ENCODE data around the gene SLC12A6. TPM values are rescaled to one million over a fixed set of nuclear protein-coding genes. Genes with fewer than 3 reads are reported as not detected.
"Not testable (repeated sequence)": the region's sequence is repeated elsewhere in the genome, so short reads cannot be mapped to it uniquely, and the experiment has no call there.

Gene SLC12A6
- total RNA-seq, result 23.8 and 42.8 TPM in 2 replicates

- peak; percentile 92 for DNase-seq
These were observed at the start of gene SLC12A6 for GRCh38 chr15:34337557-34338306. TSS of gene SLC12A6 (minus strand) at chr15:34337781. CDS start at chr15:34336680, 1,101 bp downstream.

GRCh38 chr15:34381829-34382521 is 44.4 kb upstream of the SLC12A6 start:
- not testable (repeated sequence) for DNase-seq

DNA sequence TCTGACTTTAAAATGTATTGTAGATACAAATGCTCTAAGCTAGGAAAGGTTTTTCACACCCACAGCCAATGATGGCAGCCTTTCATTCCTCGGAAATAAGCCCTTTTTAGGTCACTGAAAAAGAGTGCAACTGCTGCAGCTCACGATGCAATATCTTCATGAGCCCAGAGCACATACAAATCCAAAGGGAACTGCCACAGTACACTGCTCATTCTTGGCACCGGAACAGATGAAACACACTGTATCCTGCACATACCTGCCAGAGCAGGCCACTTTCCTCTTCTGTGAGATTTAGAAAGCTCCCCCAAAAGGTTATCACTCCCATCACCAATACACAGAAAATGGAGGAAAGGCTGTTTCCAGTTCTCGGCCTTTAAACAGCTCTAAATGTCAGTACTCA is 42.9 kb upstream of the SLC12A6 start:
- DNase-seq, result not testable (repeated sequence)

DNA sequence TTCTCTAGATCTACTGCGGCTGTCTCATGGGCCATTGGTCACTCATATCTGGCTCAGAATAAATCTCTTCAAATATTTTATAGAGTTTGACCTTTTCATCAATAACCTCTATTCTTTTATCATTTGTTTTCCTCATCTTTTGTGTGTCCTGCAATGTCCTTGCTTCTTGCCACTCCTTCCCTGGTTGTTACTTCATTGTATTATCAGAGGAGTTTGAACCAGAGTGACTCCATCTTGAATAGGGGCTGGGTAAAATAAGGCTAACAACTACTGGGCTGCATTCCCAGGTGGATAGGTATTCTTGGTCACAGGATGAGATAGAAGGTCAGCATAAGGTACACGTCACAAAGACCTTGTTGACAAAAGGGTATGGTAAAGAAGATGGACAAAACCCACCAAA is 39.3 kb upstream of the SLC12A6 start:
- DNase-seq, result no peak

- not testable (repeated sequence) for DNase-seq
These were observed 38.0 kb upstream of the SLC12A6 start for GRCh38 chr15:34375541-34375940.

DNA sequence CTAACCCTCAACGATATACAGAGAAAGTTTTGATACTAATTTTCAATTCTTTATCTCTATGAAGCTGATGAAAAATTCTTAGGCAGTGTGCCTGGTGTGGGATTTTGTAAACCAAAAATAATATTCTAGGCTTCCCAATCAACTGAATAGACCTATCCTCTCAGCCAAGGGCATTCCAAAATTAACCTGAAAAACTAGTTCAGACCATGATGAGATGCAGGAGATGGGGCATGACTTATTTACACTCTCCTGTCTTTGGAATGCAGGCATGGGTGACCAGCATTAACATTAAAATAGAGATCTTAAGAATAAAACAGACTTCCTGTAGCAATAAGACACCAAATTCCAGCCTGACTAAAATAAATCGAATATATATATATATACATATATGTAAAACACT is 37.2 kb upstream of the SLC12A6 start:
- DNase-seq, result no peak

- no peak for DNase-seq
These were observed 36.4 kb upstream of the SLC12A6 start for GRCh38 chr15:34373951-34374350.

GRCh38 chr15:34370643-34371042 is 33.1 kb upstream of the SLC12A6 start:
- no peak for DNase-seq

- no peak for DNase-seq
These were observed 32.5 kb upstream of the SLC12A6 start for GRCh38 chr15:34370129-34370528.

DNA sequence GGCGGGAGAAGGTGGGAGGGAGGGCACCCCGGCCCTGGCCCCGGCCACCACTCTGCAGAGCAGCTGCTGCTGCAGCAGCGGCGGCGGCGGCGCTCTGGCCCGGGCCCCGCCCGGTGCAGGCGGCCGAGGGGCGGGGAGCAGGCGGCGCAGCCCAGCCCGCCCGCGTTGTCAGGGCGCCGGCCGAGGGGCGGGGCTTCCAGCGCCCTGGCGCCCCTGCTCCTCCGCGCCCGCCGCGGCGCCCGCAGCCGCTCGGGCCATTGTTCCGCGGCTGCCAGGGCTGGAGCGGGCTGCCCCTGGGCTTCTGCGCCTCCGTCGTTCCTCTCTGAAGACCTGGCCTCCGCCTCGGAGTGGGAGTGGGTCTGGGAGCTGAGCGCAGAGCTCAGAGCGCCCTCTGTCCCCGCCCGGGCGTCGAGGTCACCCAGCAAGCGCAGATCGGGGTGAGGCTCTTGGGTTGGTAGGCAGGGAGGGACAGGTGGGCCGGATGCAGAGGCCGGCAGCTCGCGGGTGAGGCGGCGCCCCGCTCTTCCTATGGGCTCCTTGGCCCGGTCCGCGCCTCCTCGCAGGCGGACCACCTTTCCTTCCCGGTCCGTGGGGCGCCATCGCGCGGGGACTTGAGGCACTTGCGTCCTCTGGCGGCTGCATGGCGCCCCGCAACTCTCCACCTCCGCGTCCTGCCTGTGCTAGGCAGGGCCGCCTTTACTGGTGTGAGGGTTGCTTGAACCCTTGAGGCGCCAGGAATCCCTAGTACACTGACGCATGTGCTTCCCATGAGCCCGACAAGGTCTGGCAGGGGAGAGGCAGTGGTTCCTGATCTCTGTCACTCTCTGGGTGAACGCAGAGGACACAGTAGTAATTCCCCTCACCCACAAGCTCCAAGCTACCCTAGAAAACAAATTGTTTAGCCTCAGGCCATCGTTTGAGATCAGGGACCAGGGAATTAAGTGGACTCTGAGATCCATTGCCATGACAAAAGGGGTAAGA is 29.8 kb upstream of the SLC12A6 start, which contains the start of gene LPCAT4:
Gene LPCAT4, minus strand, starts transcription at position 96 of the 981 bp plus-strand sequence. CDS start 96 bp downstream, outside the sequence.
- peak; percentile 93 for DNase-seq

DNA sequence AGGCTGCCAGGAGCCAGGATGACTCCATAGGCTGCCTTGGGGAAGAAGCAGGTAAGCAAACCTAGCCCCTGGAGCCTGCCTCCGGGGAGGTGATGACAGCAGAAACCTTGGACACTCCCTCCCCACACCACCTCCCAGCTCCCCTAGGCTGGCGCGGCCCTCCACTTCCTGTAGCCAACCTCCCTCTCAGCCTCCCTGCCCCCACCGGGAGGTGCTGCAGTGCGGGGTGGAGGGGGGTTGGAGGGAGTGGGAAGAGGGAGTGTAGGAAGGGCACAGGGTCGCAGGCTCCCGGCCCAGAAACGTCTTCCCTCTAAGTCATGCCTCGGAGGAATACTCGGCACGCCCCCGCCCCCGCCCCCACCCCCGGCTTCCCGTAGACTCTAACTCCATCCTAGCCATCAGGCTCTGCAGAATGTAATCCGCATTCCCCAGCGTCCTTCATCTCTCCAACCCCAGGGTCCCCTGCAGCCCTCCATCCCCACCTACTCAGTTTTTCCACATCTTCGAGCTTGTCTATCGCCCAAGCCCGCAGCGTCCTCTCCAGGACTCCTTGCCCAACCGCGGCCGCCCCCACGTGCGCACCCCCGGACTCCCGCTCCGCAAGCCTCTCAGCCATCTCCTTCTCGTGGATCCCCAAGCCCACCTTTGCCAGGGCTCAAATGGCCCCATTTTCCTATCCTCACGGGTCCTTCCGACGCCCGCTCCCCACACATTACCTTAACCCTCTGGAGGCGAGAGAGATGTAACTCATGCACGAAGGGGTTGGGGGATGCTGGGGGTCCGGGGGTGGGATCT is 28.9 kb upstream of the SLC12A6 start:
- peak; percentile 41 for DNase-seq

DNA sequence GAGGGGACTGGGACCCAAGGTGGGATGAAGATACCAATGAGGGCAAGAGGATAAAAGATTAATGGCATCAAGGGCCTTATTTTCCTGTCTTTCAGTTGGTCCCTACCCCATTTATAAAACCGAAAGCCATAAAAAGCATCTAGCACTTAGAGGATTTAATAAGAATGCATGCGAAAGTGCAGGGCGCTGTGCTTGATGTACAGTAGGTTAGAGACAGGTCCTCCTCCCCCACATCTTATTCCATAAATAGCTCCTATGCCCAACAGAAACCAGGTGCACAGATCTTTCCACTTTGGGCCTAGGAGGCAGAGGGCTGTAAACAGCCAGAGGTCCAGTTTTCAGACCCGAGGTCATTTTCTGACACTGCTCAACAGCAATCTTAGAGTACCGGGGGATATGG is 28.3 kb upstream of the SLC12A6 start:
- DNase-seq, result no peak

- no peak for DNase-seq
These were observed 27.7 kb upstream of the SLC12A6 start for GRCh38 chr15:34365091-34365825.

DNA sequence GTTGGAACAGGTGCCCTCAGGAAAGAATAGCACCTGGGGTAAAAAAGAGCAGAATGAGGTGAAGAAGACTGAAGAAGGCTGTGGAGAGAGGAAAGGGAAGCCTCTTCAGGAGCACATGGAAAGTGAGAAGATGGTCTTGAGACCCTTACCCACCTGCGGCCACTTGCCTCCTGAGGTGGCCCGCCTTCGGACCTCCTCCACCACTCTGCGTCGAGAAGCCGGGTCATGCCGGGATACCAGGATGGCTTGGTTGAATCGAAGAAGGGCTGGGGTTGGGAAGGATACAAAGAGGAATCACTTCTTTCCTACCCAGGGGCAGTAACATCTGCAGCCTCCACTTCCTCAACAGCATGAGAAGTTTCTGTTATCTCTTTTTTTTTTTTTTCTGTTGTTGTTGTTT is 26.5 kb upstream of the SLC12A6 start:
- DNase-seq, result no peak

GRCh38 chr15:34362047-34362773 is 24.6 kb upstream of the SLC12A6 start:
- DNase-seq, result no peak

- no peak for DNase-seq
These were observed 23.7 kb upstream of the SLC12A6 start for GRCh38 chr15:34361278-34361677.

DNA sequence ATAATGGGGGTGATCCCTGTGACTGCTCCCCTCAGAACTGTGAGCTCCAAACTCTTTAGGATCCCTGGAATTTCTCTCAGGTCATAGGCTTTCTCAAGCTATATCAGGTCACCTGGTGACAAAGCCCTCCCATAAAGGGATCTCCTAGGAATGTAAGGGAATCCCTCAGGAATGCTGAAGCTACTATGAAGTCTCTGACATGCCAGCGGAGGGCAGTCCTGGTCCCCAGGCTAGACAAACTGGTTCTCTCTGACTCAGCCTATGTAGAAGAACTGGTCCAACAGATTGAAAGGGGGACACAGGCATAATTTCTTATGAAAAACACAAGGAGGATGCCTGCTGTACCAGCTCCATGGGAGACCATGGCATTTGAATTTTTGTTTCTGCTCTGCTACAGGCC is 22.7 kb upstream of the SLC12A6 start:
- no peak for DNase-seq

GRCh38 chr15:34359416-34359815 is 21.8 kb upstream of the SLC12A6 start:
- no peak for DNase-seq

DNA sequence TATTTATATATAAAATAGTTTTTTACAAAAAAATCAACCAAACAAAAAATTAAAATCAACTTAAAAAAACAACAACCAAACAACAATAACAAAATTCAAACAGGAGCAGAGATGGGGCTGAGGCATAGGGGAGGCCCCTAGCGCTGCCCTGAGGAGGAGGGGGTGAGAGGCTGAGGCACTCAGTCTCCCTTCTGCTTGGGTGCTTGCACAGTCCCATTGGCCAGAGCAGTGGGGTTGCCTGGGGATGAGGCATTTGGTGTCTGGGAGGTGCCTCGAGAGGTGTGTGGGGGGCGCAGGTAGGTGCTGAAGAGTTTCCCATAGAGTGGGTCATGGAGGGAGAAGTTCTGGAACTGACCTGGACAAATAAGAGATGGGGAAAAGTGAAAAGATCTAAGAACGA is 21.4 kb upstream of the SLC12A6 start:
- DNase-seq, result no peak

- DNase-seq, result peak; percentile 21
These were observed 20.8 kb upstream of the SLC12A6 start for GRCh38 chr15:34358367-34358766.
